ENCODE measurements around the gene ANKRD12. TPM values are rescaled to one million over a fixed set of nuclear protein-coding genes. Genes with fewer than 3 reads are reported as not detected.

ANKRD12 gene
- total RNA-seq, 1 donor from 2014 or later, result 11.4 TPM

DNA sequence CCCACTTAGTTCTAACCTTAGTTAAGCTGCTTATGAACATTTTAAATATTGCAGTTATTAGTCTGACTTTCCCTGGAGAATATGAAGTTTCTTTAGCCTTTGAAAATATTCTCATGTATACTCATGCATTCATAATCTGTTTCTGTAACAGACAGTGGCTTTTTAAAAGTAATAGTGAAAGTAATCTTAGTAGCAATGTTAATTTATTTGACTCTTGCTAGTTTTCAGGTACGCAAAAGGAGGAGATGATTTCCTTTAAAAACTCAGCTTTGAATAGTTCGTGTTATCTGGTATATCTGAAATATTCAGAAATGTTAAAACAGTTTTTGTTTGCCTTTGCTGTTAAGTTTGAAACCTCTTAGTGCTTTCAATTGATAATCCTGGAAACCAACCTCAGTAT lies 3.8 kb downstream of the ANKRD12 start:
- peak overlapping the region in 1 of 2 donors; percentile 87 for H3K4me3 ChIP-seq
- peak overlapping the region; percentile 2 to 29 for H3K27ac ChIP-seq
- peaks cover 4 to 55% of the 10 kb centered on the region in 2 donors for H3K4me1 ChIP-seq
- TF ChIP-seq, protein P1, sequence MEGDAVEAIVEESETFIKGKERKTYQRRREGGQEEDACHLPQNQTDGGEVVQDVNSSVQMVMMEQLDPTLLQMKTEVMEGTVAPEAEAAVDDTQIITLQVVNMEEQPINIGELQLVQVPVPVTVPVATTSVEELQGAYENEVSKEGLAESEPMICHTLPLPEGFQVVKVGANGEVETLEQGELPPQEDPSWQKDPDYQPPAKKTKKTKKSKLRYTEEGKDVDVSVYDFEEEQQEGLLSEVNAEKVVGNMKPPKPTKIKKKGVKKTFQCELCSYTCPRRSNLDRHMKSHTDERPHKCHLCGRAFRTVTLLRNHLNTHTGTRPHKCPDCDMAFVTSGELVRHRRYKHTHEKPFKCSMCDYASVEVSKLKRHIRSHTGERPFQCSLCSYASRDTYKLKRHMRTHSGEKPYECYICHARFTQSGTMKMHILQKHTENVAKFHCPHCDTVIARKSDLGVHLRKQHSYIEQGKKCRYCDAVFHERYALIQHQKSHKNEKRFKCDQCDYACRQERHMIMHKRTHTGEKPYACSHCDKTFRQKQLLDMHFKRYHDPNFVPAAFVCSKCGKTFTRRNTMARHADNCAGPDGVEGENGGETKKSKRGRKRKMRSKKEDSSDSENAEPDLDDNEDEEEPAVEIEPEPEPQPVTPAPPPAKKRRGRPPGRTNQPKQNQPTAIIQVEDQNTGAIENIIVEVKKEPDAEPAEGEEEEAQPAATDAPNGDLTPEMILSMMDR (IDR thresholded peaks at IDR 0.05), result no peak
- no peaks in the 10 kb centered on the region for H3K27me3 ChIP-seq
- H3K36me3 ChIP-seq, result no peaks in the 10 kb centered on the region
- H3K9me3 ChIP-seq, result no peaks in the 10 kb centered on the region
- intact Hi-C loops (cut with DNase I), result no loop called here
- DNase-seq (ENCODE audit: low spot score in 2 of 2), result no peak

GRCh38 chr18:9140984-9141383 lies 4.4 kb downstream of the ANKRD12 start:
- Histone ChIP-seq H3K4me1 (peaks cover 4 to 57% of the 10 kb centered on the region in 2 donors), H3K27me3 (no peaks in the 10 kb centered on the region), H3K27ac (no peak overlapping the region), H3K4me3 (no peak overlapping the region), H3K36me3 (no peaks in the 10 kb centered on the region), H3K9me3 (no peaks in the 10 kb centered on the region)
- intact Hi-C loops (cut with DNase I), result no loop called here
- no peak for DNase-seq (ENCODE audit: low spot score in 2 of 2)
- TF ChIP-seq, protein P1 (IDR thresholded peaks at IDR 0.05), result no peak

GRCh38 chr18:9146224-9146623 lies 9.6 kb downstream of the ANKRD12 start:
- no peaks in the 10 kb centered on the region for H3K9me3 ChIP-seq
- H3K27me3 ChIP-seq, result no peaks in the 10 kb centered on the region
- intact Hi-C loops (cut with DNase I), result no loop called here
- H3K27ac ChIP-seq, result peak overlapping the region; percentile 4 to 47
- TF ChIP-seq, protein P1 (IDR thresholded peaks at IDR 0.05), result no peak
- H3K4me3 ChIP-seq, result no peak overlapping the region
- H3K36me3 ChIP-seq, result no peaks in the 10 kb centered on the region
- peaks cover 0 to 51% of the 10 kb centered on the region in 2 donors for H3K4me1 ChIP-seq
- no peak for DNase-seq (ENCODE audit: low spot score in 2 of 2)

- H3K4me1 ChIP-seq, result peaks cover 0 to 46% of the 10 kb centered on the region in 2 donors
- no peaks in the 10 kb centered on the region for H3K27me3 ChIP-seq
- H3K4me3 ChIP-seq, result no peak overlapping the region
- H3K36me3 ChIP-seq, result no peaks in the 10 kb centered on the region
- H3K27ac ChIP-seq, result no peak overlapping the region
- peak in 1 of 2 donors; percentile 64 for DNase-seq (ENCODE audit: low spot score in 2 of 2)
- TF ChIP-seq, protein P1 (IDR thresholded peaks at IDR 0.05), result peak; percentile 74 to 81 (median 77)
- intact Hi-C loops (cut with DNase I), result loop anchor here (1.0 to 2.0 kb wide), 2 partner anchors 45 to 74 kb away; partner anchors contain the start of gene NDUFV2
- H3K9me3 ChIP-seq, result no peaks in the 10 kb centered on the region
Measured at GRCh38 chr18:9147440-9148202, 11.0 kb downstream of the ANKRD12 start.

GRCh38 chr18:9148203-9148552 lies 11.6 kb downstream of the ANKRD12 start:
- Histone ChIP-seq H3K4me3 (no peak overlapping the region), H3K27me3 (no peaks in the 10 kb centered on the region), H3K27ac (no peak overlapping the region), H3K9me3 (no peaks in the 10 kb centered on the region), H3K36me3 (no peaks in the 10 kb centered on the region), H3K4me1 (peaks cover 0 to 44% of the 10 kb centered on the region in 2 donors)
- intact Hi-C loops (cut with DNase I), result loop anchor here (1.0 to 2.0 kb wide), 2 partner anchors 45 to 75 kb away; partner anchors contain the start of gene NDUFV2
- no peak for DNase-seq (ENCODE audit: low spot score in 2 of 2)
- TF ChIP-seq, protein P1 (IDR thresholded peaks at IDR 0.05), result no peak

Measured in ascending aorta (tissue), 2 donors.